Skeletal muscle satellite cell (primary cell): ENCODE measurements around the gene GADL1.

Experiments
- H3K27me3 ChIP-seq: 2 replicates; pipeline ENCODE4 v1.7.0; 2013; ENCODE audit warnings: low read length; ENCODE audit not compliant: control insufficient read depth, insufficient read depth
- H3K36me3 ChIP-seq: 2 replicates; pipeline ENCODE4 v1.7.0; 2013; ENCODE audit warnings: mild to moderate bottlenecking, control low read depth, low read length; ENCODE audit not compliant: insufficient read depth
- H3K4me1 ChIP-seq: 2 replicates; pipeline ENCODE4 v1.7.0; 2013; ENCODE audit warnings: low read length; ENCODE audit not compliant: control insufficient read depth, insufficient read depth
- H3K4me2 ChIP-seq: 2 replicates; pipeline ENCODE4 v1.7.0; 2013; ENCODE audit warnings: mild to moderate bottlenecking, low read length
- H3K4me3 ChIP-seq: 2 replicates; pipeline ENCODE4 v1.7.0; 2013; ENCODE audit warnings: low read length
- H3K9ac ChIP-seq: 2 replicates; pipeline ENCODE4 v1.7.0; 2013; ENCODE audit warnings: mild to moderate bottlenecking, low read depth, low read length, moderate library complexity
- H3K9me3 ChIP-seq: replicated peaks from 2 replicates; pipeline ENCODE4 v1.7.0; 2013; ENCODE audit warnings: mild to moderate bottlenecking, control low read depth, low read length

The GADL1 gene

GRCh38 chr3:30711867-30712266 lies 182.6 kb downstream of the GADL1 start:
- Histone ChIP-seq H3K36me3 (no peaks in the 10 kb centered on the region), H3K4me2 (no peak overlapping the region), H3K4me1 (no peaks in the 10 kb centered on the region), H3K9ac (no peak overlapping the region), H3K4me3 (no peak overlapping the region), H3K9me3 (no peaks in the 10 kb centered on the region), H3K27me3 (no peaks in the 10 kb centered on the region)

GRCh38 chr3:30711151-30711550 lies 183.3 kb downstream of the GADL1 start:
- Histone ChIP-seq H3K4me2 (no peak overlapping the region), H3K27me3 (no peaks in the 10 kb centered on the region), H3K36me3 (no peaks in the 10 kb centered on the region), H3K4me1 (no peaks in the 10 kb centered on the region), H3K4me3 (no peak overlapping the region), H3K9me3 (no peaks in the 10 kb centered on the region), H3K9ac (no peak overlapping the region)

GRCh38 chr3:30710017-30710416 lies 184.4 kb downstream of the GADL1 start:
- no peaks in the 10 kb centered on the region for H3K4me1 ChIP-seq
- H3K9ac ChIP-seq = no peak overlapping the region
- H3K9me3 ChIP-seq = no peaks in the 10 kb centered on the region
- no peak overlapping the region for H3K4me2 ChIP-seq
- H3K4me3 ChIP-seq = no peak overlapping the region
- H3K36me3 ChIP-seq = no peaks in the 10 kb centered on the region
- no peaks in the 10 kb centered on the region for H3K27me3 ChIP-seq

DNA sequence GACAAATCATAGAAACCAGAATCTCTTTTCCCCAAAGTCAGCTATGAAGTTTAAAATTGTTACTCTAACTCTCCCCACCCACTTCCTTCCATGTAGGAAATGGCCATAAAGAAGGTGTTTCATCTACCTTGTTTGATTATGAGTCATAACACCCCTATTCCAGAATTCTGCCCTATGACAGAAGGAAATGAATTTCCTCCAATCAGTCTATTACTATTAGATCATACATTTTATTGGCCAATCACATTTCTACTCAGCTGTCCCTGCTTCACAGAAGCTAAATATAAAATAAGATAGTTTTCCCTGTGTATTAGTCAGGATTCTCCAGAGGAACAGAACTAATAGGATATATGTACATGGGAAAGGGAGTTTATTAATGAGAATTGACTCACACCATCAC lies 186.0 kb downstream of the GADL1 start:
- no peaks in the 10 kb centered on the region for H3K36me3 ChIP-seq
- no peaks in the 10 kb centered on the region for H3K9me3 ChIP-seq

GRCh38 chr3:30707825-30708224 lies 186.6 kb downstream of the GADL1 start:
- Histone ChIP-seq H3K4me2 (no peak overlapping the region), H3K36me3 (no peaks in the 10 kb centered on the region), H3K4me3 (no peak overlapping the region), H3K4me1 (no peaks in the 10 kb centered on the region), H3K9ac (no peak overlapping the region), H3K27me3 (no peaks in the 10 kb centered on the region), H3K9me3 (no peaks in the 10 kb centered on the region)

More for the DNA sequence above, 186.0 kb downstream of the GADL1 start:
- H3K4me2 ChIP-seq = no peak overlapping the region
- no peak overlapping the region for H3K4me3 ChIP-seq
- H3K4me1 ChIP-seq = no peaks in the 10 kb centered on the region
- no peaks in the 10 kb centered on the region for H3K27me3 ChIP-seq
- H3K9ac ChIP-seq = no peak overlapping the region

GRCh38 chr3:30704931-30705890 lies 189.2 kb downstream of the GADL1 start:
- Histone ChIP-seq H3K4me1 (no peaks in the 10 kb centered on the region), H3K4me3 (no peak overlapping the region), H3K36me3 (peaks cover 10% of the 10 kb centered on the region), H3K9me3 (no peaks in the 10 kb centered on the region), H3K9ac (no peak overlapping the region), H3K27me3 (no peaks in the 10 kb centered on the region), H3K4me2 (no peak overlapping the region)

GRCh38 chr3:30702828-30703397 lies 191.5 kb downstream of the GADL1 start:
- no peaks in the 10 kb centered on the region for H3K9me3 ChIP-seq
- no peaks in the 10 kb centered on the region for H3K4me1 ChIP-seq
- no peak overlapping the region for H3K9ac ChIP-seq
- H3K4me3 ChIP-seq = no peak overlapping the region
- no peak overlapping the region for H3K4me2 ChIP-seq
- peaks cover 30% of the 10 kb centered on the region for H3K36me3 ChIP-seq
- no peaks in the 10 kb centered on the region for H3K27me3 ChIP-seq

GRCh38 chr3:30702038-30702827 lies 192.2 kb downstream of the GADL1 start:
- peaks cover 37% of the 10 kb centered on the region for H3K36me3 ChIP-seq
- H3K4me3 ChIP-seq = no peak overlapping the region
- no peak overlapping the region for H3K4me2 ChIP-seq
- H3K4me1 ChIP-seq = no peaks in the 10 kb centered on the region
- no peaks in the 10 kb centered on the region for H3K9me3 ChIP-seq
- H3K27me3 ChIP-seq = no peaks in the 10 kb centered on the region
- no peak overlapping the region for H3K9ac ChIP-seq

DNA sequence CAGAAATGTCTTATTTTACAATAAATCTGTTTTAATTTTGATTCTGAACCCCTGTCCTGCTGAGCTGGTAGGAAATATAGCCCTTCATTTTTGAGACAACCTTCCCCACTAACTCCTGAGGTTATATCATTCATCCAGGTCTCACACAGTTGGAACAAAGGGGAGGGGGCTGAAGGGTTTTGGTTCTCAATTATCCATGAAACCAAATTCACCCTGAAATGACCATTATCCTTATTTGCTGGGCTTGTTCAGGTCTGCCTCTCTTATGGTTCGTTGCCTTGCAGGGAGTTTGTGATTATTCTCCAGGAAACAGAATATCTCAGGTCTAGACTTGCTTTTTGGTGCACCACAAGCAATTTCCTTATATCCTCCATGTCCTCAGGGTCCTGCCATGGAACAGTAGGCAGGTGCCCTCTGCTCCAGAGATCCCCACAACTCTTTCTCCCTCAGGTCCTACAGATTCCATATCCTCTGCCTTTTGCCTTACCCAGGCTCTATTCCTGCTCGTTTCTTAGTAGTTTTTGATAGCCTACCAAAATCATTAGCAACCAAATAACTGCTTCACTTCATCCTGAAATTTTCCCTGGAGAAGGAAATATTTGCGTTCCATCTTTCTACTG lies 193.6 kb downstream of the GADL1 start:
- Histone ChIP-seq H3K4me1 (no peaks in the 10 kb centered on the region), H3K4me2 (no peak overlapping the region), H3K9me3 (no peaks in the 10 kb centered on the region), H3K36me3 (peaks cover 51% of the 10 kb centered on the region), H3K4me3 (no peak overlapping the region), H3K9ac (no peak overlapping the region), H3K27me3 (no peaks in the 10 kb centered on the region)

- H3K9me3 ChIP-seq = no peaks in the 10 kb centered on the region
- H3K4me3 ChIP-seq = no peak overlapping the region
- H3K36me3 ChIP-seq = peaks cover 60% of the 10 kb centered on the region
- H3K9ac ChIP-seq = no peak overlapping the region
- H3K4me1 ChIP-seq = no peaks in the 10 kb centered on the region
- no peak overlapping the region for H3K4me2 ChIP-seq
- H3K27me3 ChIP-seq = no peaks in the 10 kb centered on the region
These were observed 194.5 kb downstream of the GADL1 start for GRCh38 chr3:30699927-30700326.

GRCh38 chr3:30698549-30698948 lies 195.9 kb downstream of the GADL1 start:
- H3K4me1 ChIP-seq = peaks cover 3% of the 10 kb centered on the region
- no peak overlapping the region for H3K4me3 ChIP-seq
- H3K9ac ChIP-seq = no peak overlapping the region
- peaks cover 69% of the 10 kb centered on the region for H3K36me3 ChIP-seq
- no peaks in the 10 kb centered on the region for H3K27me3 ChIP-seq
- no peak overlapping the region for H3K4me2 ChIP-seq
- H3K9me3 ChIP-seq = no peaks in the 10 kb centered on the region
